CD4-positive, alpha-beta T cell treated with Interleukin-6 at 100 ng/mL for 8 hours (primary cell): ENCODE measurements around the gene XRCC5.
A peak's percentile ranks its signal among the peaks of the same experiment; 100 is the strongest.

Experiments used
- DNase-seq: peaks from one replicate; pipeline ENCODE4 v3.0.0-alpha.2; 2020; ENCODE audit warnings: mixed read lengths, low spot score

XRCC5 gene

DNA sequence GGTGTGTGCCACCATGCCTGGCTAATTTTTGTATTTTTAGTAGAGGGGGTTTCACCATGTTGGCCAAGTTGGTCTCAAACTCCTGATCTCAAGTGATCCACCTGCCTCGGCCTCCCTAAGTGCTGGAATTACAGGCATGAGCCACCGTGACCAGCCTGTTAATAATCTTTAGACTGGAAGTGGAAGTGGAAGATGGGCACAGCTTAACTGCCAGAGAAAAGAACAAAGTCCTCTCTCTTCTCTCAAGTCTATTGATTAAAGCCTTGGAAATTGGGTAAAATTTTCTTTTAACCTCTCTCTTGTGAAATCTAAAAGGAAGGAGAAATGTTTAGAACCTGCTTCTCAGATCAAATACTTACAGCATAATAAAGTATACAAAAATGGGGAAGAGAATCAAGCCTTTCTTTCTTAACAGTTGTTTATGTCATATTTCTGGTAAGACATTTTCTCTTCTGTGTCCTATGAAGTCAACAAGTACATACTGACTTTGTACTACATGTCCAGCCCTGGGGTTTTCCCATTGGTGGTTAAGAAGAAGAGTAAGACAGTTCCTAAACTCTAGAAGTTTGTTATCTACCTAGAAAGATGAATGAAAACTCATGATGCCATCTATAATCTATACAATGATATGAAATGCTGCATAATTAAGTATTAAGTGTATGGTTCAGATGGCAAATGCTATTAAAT is 22.8 kb upstream of the XRCC5 start:
- DNase-seq = no peak

DNA sequence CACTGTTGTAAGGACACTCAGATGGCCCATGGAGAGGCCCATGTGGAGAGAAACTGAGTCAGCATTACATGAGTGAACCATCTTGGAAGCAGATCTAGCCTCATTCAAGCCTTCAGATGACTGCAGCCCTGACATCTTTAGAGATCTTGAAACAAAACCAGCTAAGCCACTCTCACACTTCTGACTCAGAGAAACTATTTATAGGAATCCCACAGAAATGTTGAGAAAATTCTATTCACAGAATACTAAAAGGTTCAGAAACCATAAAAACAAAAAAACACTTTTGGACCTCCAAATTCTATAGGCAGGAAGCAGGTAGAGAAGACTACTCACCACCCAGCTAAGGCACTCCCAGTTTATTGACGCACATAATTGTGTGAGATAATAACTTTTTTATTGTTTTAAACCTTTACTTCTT is 18.8 kb upstream of the XRCC5 start:
- DNase-seq = no peak

DNA sequence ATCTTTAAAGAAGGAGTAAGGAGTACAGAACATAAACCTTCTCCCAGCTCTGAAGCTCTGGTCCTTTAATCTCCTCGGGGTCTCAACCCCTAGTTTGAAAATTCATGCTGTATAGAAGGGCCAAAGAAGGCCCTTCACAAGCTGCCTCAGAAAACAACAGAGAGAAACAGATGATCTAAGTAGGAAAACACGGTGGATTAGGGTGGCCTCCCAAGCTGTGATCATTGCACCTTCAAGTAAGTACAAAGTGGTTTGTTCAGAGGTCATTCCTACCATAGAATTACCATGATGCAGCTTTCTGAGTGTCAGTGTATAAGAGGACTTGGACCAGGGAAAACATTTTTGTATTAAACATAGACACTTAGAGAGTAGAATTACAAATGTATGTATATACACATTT is 16.5 kb upstream of the XRCC5 start:
- DNase-seq = no peak

DNA sequence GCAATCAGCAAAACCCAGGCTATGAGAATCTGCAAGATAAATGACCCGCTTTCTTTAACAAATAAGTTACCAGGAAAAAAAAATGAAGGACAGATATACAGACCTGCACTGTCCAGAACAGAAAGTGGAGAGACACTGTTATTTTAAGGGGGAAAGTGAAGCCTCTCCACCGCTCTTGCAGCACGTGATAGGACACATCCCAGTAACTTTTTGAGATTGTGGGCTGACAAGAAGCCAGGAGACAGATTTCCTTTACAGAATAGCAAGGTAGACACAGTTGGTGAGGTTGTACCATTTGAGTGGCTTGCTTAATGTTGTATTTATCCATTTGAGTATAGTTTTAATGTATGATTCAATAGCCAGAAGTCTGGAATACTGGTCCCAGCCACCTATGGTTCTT is 14.4 kb upstream of the XRCC5 start:
- DNase-seq = no peak

DNA sequence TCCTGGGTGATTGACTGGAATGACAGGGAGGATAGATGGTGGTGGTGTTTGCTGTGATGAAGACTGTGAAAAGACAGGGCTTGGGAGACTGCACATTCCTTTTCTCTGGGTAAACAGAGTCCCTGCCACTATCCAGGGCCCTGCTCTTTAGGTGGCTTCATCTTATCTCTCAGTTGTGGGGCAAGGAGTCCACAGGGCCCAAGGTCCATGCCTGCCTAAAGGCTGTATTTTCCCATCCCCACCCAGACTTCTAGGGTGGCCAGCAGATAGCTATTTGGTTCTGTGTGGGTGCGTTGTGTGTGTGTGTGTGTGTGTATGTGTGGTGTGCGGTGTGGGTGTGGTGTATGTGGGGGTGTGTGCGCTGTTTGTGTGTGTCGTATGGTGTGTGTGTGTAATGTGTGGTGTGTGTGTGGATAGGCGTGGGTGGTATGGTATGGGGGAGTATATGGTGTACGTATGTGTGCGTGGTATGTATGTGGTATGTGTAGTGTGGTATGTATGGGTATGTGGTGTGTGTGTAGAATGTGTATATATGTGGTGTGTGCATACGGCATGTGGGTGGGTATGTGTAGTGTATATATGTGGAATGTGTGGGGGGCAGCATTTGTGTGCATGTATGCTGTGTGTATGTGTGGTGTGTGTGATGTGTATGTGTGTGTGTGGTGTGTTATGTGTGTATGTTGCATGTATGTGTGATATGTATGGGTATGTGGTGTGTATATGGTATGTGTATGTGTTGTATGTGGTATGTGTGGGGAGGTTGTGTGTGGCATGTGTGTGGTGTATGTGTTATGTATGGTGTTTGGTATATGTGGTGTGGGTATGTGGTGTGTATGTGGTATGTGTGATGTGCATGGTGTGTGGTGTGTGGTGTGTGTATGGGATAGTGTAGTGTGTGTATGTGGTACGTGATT is 10.5 kb upstream of the XRCC5 start:
- no peak for DNase-seq

DNA sequence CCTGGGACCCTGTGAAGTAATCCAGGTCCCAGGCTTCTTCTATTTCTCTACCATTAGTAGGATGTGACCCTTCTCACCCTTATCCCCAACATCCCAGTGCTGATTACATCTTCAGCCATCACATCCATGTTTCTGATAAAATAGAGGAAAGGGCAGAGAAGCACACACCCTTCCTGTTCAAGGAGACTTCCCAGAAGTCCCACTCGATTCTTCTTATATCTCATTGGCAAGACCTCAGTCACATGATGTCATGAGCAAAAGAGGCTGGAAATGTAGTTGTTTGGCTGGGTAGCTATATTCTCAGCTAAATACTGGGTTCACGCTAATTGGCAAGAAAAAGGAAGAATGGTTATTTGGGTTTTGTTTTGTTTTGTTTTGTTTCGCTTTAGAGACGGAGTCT is 8.0 kb upstream of the XRCC5 start:
- DNase-seq = no peak

DNA sequence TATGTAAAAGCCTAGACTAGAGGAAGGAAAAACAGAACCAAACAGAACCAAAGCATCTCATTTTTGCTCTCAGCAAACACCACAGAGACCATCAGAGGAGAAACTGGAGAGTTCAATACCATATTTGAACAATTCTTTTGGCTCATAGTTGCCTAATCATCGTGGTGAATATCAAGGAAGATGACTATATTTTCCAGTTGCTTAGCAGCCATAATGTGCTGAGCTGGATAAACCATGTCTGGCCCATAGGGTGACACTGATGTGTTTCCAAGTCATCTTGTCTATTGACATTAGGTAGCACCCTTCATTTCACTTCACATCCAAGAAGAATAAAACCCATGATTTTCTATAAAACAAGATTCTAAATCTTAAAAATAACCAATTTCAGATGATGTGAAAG is 5.9 kb upstream of the XRCC5 start:
- no peak for DNase-seq

DNA sequence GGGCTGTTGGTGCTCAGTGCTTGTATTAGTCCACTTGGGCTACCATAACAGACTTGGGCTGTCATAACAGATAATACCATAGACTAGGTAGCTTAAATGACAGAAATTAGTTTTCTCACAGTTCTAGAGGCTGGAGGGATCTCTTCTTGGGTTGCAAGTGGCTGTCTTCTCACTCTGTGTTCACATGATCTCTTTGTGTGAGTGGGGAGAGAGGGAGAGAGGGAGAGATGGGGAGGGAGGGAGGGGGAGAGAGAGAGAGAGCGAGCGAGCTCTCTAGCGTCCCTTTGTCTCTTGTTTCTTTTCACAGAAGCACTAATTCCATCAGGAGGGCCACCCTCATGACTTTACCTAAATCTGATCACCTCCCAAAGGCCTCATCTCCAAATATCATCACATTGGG is 4.5 kb upstream of the XRCC5 start:
- no peak for DNase-seq

DNA sequence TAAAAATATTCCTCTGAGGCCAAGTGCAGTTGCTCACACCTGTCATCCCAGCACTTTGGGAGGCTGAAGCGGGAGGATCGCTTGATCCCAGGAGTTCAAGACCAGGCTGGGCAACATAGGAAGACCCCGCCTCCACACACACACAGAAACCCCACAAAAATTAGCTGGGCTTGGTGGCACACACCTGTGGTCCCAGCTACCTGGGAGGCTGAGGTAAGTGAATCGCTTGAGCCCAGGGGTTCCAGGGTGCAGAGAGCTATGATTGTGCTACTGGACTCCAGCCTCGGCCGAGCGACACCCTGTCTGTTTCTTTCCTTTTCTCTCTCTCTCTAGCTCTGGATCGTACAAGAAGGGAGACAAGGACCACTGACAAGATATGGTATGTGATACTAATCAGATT is 1.8 kb upstream of the XRCC5 start:
- DNase-seq = no peak

DNA sequence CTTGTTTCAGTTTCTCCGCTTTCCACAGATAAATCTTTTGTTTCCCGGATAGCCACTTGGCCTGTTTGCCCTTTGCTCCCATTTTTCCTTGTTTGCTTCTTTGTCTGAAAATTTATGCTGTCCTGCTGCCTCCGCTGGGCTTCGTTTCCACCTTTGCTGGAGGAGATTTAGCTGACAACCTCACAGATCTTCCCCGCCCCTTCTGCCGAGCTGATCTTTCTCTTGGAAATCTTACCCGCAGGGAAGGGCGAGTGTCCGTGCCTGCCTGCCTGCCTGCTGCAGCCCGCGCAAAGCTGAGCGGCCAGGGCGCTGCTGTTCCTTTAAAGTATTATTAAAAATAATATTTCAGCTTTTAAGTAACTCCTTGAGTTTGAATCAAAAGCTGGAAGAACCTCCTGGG is 1.4 kb upstream of the XRCC5 start:
- DNase-seq = no peak

DNA sequence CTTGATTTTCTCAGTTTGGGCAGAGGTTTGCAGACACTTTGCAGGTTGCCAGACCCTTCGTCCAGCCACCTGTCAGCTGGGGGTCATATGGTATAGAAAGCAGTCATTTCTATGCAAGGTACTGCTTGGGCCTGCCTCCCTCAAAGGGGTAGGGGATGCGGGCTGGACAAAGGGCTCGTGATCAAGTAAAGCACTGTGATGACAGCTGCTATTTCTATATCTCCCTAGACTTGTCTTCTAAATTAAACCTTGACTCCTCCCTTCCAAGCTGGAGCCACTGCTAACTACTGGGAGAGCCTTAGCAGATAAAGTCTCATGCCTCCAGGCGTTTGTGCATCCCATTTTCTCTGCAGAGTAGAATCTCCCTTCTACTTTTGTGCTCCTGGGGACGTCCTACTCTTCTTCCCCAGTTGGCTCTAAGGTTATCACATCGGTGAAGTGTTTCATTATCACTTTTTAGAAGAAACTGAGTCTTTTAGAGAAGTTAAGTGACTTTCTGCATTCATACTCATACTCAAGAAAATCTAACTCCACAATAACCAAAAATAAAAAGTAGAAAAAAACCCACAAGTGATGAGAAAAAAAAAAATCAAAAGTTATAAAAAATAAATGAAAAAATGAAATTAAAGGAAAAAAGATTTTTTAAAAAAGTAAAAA is 710 bp upstream of the XRCC5 start:
- no peak for DNase-seq

DNA sequence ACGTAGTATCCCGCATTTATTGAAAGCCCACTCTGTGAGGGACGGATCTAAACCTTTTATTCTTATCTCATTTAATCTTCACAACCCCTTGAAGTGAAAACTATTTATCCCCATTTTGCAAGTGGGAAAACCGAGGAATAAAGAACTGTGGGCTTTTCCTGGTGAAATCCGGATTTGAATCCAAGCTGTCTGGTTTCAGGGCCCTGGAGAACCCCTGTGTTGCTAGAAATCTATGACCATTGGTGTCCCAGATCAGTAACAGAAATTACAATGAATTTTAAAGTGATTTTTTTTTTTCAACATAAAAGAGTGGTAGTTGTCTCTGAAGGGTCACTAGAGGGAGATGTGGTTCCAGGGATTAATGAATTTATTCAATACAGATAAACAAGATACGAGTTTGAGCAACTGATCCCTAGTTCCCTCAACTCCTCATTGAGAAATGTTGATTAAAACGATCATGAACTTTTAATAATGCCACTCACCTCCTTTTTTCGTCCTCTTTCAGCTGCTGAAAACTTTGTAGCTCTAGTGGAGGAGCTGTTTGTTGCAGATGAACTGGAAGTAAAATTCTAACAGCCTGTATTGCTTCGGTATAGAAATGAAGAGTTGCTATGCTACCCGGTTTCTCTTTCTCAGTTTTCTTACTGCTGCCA is 940 bp downstream of the XRCC5 start:
- no peak for DNase-seq

DNA sequence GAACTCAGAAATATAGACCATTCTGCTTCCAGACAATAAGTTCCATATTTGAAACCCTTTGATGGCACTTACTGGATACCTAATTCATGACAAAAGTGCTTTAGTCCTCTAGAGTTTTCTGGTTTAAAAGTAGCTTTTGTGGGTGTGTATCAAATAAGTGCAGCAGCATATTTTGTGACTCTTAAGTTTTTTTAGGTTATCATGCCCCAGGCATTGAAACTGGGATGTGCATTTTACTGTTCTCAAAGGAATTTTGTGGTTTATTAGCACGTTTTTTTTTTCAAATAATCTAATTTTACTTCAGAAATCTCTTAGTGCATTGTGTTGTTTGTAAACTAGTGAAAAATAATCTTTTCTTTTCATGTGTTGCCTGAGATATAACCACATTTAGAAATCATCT is 1.5 kb downstream of the XRCC5 start:
- no peak for DNase-seq

DNA sequence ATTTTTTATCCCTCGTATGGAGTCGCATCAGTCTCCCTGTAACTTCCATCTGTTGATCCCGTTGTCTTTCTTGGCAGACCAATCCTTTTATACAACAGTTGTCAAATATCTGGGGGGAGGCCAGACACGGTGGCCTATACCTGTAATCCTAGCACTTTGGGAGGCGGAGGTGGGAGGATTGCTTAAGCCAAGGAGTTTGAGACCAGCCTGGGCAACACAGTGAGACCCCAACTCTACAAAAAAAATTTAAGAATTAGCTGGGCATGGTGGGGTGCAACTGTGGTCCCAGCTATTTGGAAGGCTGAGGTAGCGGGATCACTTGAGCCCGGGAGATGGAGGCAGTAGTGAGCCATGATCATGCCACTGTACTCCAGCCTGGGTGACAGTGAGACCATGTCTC is 2.0 kb downstream of the XRCC5 start:
- DNase-seq = no peak

DNA sequence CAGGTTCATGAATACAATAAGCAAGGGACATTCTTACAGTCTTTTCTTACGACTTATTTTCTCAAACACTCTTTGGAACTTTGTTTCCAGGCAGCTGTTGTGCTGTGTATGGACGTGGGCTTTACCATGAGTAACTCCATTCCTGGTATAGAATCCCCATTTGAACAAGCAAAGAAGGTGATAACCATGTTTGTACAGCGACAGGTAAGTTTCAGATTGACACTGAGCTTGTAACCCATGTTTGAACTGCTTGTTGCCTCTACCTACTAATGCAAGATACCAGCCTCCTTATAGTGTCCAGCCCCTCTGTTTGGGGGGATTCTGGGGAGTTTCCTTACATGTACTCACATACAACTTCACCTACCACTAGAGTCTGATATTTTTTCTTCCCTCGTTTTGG is 3.8 kb downstream of the XRCC5 start:
- no peak for DNase-seq

DNA sequence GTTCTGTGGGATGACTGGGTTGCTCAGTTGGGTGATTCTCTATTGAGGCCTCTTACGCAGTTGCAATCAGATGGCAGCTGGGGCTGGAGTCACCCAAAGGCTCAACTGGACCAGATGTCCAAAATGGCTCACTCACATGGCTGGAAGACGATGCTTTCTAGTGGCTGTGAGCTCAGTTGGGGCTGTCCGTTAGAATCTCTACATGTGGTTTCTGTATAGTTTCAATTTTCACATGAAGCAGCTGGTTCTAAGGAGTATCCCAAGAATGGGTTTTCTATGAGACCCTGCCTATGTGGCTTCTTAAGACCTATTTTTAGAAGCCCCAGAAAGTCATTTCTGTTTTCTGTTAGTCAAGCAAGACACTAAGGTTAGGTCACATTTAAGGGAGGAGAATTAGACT is 4.4 kb downstream of the XRCC5 start:
- DNase-seq = no peak

DNA sequence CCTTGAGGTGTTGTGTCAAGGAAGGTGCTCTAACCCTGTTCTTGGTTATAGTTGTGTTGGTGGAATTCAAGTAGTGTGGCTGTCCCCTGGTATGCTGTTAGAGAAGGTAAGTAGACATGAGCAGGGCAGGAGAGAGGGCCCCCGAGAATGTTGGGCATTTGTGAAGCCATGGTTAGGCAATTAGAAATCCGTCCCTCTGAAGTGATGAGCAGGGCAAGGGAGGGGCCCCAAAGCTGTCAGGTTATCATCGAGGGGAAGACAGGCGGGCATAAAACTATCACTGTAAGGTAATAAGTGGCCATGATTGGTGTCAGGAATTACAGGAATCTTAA is 5.2 kb downstream of the XRCC5 start:
- DNase-seq = no peak

DNA sequence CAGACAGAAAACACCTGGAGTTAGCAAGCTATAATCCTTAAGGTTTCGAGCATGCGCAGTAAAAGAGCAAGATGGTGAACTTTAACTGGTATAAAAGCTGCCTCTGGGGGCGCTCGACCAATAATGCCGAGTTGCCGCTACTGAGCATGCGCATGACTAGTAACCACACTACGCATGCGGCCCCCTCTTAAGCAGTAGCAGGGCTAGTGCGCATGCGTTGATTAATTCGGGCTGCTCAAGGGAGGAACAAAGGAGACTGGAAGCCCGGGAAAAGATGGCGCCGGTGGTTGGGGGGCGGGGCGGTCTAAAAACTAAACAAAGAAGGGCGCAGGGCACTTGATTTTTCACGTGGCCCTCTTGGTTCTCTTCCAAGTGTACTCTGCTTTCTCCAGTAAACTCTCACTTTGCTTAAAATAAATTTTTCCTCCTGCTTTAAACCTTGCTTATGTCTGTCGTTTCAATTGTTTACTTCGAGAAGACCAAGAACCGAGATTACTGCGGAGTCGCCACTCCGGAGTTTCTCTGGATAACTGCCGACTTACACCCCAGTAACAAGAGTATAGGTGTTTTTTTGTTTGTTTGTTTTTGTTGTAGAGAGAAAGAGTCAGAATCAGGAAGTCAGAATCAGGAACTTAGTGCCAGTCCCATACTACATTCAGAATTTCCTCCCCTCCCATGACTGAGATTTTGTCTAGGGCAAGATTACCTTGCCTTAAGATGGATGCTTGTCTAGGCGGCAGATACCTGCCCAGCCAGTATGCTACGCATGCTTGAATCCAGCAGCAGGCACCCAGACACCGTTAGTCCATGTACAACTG is 5.8 kb downstream of the XRCC5 start:
- DNase-seq = peak; percentile 97

DNA sequence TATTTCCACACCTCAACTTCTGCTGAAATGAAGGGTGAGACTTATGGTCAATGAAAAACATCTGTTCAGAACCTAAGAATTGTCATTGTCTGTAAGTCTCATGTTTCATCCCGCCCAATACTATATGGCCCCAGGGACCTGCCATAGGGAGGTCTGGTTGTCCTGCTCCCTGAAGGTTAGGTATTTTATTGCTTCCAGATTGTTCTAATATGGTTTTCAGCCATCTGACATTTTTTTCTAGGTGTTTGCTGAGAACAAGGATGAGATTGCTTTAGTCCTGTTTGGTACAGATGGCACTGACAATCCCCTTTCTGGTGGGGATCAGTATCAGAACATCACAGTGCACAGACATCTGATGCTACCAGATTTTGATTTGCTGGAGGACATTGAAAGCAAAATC is 7.3 kb downstream of the XRCC5 start:
- no peak for DNase-seq

DNA sequence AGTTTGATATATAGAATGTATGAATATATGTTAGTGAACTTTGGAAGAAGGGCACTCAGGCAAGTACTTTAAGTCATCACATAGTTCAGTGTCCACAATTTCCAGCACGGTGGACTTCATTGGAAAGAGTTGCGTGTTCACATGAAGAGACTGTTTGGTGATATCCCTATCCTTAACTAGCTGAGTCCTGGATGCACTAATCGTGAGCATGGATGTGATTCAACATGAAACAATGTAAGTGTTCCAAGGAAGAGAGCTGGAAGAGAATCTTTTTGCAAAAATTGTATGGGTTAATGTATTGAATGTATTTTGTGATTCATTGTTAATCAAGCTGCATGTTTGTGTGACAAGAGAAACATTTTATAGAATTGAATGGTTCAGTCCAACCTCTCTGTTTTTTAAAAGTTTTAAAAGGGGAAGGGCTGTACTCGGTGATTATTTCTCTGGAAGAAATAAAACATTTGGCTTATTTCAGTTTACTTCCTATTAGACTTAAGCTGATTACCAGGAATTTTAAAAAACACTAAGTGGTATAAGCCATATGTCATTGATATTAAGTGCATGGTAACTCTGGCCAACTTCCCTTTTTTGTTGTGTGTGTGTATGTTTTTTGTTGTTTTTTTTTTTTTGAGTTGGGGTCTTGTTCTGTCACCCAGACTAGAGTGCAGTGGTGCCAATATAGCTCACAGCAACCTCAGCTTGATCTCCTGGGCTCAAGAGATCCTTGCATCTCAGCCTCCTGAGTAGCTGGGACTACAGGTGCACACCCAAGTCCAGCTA is 8.6 kb downstream of the XRCC5 start:
- DNase-seq = no peak

DNA sequence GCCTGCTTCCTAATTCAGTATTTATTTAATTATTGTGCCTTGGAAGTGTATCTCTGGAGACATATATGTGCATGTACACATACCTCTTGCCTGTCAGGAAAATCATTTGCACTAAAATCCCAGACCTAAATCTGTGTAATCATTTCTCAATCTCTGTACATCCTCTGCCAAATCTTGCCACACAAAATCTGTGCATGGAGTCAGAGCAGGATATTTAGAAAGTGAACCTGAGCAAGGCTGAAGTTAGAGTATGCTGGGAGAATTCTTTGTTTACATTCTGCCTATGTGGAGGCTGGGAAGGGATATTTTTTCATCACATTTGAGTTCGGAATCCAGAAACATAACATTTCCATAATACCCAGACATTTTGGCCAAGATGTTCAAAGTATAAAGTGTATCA is 9.3 kb downstream of the XRCC5 start:
- DNase-seq = no peak
